Measurements from ENCODE around the gene LCA5L.

The LCA5L gene

DNA sequence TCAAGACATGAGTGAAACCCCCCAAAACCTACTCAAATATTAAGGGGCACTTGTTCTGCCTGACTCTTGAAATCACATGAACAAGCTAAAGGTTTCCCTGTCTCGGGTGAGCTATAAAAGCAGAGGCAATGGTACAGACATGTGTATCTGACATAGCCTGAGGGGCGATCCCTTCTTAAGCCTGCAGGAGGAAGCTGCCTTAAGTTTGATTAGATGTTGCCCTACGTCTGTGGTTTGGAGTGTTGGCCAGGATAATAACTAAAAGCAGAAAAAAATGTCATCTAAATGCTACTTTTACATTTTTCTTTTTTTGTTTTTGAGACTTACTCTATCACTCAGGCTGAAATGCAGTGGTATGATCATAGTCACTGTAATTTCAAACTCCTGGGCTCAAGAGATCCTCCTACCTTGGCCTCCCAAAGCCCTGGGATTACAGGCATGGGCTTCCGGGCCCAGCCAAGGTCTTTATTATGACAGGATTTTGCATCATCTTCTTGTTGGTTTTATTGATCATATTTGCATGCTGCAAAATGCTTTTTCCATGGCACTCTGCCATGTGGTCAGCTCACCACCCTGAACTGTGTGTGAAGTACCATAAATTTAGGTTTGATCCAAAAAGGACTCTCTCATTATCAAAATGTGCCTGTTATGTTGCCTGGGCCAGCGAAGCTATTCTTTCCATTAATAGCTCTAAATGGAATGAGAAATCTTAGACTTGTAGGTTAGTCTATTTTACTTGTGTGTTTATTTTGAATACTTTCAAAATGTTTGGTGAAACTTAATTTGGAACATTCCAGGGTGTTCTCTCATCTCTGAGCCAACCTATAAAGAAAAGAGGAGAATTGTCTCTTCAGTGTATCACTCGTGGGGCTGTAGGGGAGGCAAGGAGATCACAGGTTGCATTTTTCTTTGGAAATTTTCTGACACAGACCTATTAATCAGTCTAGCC is 81.7 kb downstream of the LCA5L start:
- no peak for TF ChIP-seq TAF1 (IDR thresholded peaks at IDR 0.05; ENCODE audit: borderline replicate concordance, low read depth, low read length)
- no peak for TF ChIP-seq POLR2A (IDR thresholded peaks at IDR 0.05; ENCODE audit: low read depth, low read length)
- TF ChIP-seq POLR2AphosphoS5 (IDR thresholded peaks at IDR 0.05; ENCODE audit: low read depth, low read length), result no peak
- no peak for DNase-seq (ENCODE audit: insufficient read length)
- FAIRE-seq, result no peak

DNA sequence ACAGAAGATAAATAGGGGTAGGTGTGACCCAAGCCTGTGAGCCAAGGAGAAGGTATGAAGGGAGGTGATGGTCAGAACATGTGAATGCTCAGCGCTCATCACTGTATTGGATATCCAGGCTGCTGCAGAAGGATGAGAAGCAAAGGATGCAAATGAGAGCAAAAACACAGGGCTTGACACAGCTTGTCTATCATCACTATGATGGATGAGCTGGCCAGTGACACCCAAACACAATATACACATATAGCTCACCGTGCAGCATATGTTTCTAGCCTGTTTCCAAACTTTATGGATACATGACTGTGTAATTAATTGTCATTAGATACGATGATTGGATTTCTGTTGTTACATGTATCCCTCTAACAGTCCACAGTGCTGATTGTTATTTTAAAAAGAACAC is 82.8 kb downstream of the LCA5L start:
- no peak for DNase-seq (ENCODE audit: insufficient read length)
- TF ChIP-seq POLR2AphosphoS5 (IDR thresholded peaks at IDR 0.05; ENCODE audit: low read depth, low read length) (no peak), TAF1 (IDR thresholded peaks at IDR 0.05; ENCODE audit: borderline replicate concordance, low read depth, low read length) (no peak), POLR2A (IDR thresholded peaks at IDR 0.05; ENCODE audit: low read depth, low read length) (no peak)
- no peak for FAIRE-seq

DNA sequence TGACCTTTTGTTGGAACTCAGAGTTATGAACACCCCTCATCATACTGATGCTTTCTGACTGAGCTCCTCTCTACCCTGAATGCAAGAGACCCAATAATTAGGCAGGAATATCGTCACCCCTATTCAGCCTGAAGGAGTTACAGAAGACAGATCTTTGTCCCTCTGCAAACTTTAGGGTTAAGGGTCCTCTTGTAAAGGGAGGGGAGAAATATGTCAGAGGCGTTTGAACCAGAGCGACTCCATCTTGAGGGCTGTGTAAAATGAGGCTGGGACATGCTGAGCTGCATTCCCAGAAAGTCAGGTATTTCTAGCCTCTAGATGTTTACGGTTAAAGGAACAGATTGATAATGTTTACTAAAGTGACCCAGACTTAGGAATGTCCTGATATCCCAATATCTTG is 86.2 kb downstream of the LCA5L start:
- no peak for TF ChIP-seq POLR2AphosphoS5 (IDR thresholded peaks at IDR 0.05; ENCODE audit: low read depth, low read length)
- TF ChIP-seq POLR2A (IDR thresholded peaks at IDR 0.05; ENCODE audit: low read depth, low read length), result no peak
- no peak for TF ChIP-seq TAF1 (IDR thresholded peaks at IDR 0.05; ENCODE audit: borderline replicate concordance, low read depth, low read length)
- FAIRE-seq (no peak), DNase-seq (ENCODE audit: insufficient read length) (no peak)
